Stomach (tissue), 9 donors: ENCODE measurements around the gene MYL2. TPM values are rescaled to one million over a fixed set of nuclear protein-coding genes. Genes with fewer than 3 reads are reported as not detected.

Source experiments
- DNase-seq, 2 donors: peaks; one replicate each; pipeline versions ENCODE4 v3.0.0 to v3.0.0-alpha.2; 2013 to 2019
- H3K27ac ChIP-seq, 5 donors: fragments of 200-600 bp in 4 of 5; sonication (generic) in 4 of 5; one replicate each; pipeline ENCODE4 v1.5.1; 2013 to 2019; ENCODE audit warnings: mild to moderate bottlenecking in 1 of 5, moderate library complexity in 1 of 5
- H3K27me3 ChIP-seq, 3 donors: fragments of 200-600 bp; sonication (generic); one replicate each; pipeline ENCODE4 v1.5.1; 2017 to 2019; ENCODE audit warnings: mixed run types in 1 of 3
- H3K36me3 ChIP-seq, 4 donors: fragments of 200-600 bp; sonication (generic); 1 replicate in 3 of 4; 2 replicates in 1 of 4; pipeline ENCODE4 v1.5.1; 2016 to 2019
- H3K4me1 ChIP-seq, 4 donors: fragments of 200-600 bp; sonication (generic); one replicate each; pipeline ENCODE4 v1.5.1; 2016 to 2019
- H3K4me3 ChIP-seq, 4 donors: fragments of 200-600 bp; sonication (generic) in 3 of 4; one replicate each; pipeline ENCODE4 v1.5.1; 2016 to 2019; ENCODE audit warnings: mild to moderate bottlenecking in 1 of 4
- H3K9me3 ChIP-seq, 4 donors: fragments of 200-600 bp; sonication (generic); one replicate each; pipeline ENCODE4 v1.5.1; 2016 to 2019
- EP300 ChIP-seq: sonication (generic); formaldehyde crosslinking; IDR thresholded peaks from one replicate; pipeline ENCODE4 v1.6.1; 2017; ENCODE audit warnings: antibody characterized with exemption
- POLR2A ChIP-seq, 4 donors: fragments of 450-650 bp; IDR thresholded peaks; one replicate each; pipeline ENCODE4 v1.6.1; 2016; ENCODE audit warnings: antibody characterized with exemption in 4 of 4, control low read depth in 2 of 4, mild to moderate bottlenecking in 1 of 4, moderate library complexity in 1 of 4
- POLR2AphosphoS5 ChIP-seq, 3 donors: sonication (generic); formaldehyde crosslinking; IDR thresholded peaks; one replicate each; pipeline ENCODE4 v1.6.1; 2016; ENCODE audit warnings: antibody characterized with exemption in 3 of 3
- WGBS, 5 donors: extraction: QIAGEN DNeasy Blood & Tissue Kit in 3 of 5; methylation state at CpG; one replicate each; pipeline versions ENCODE4 v1.1.5 to v1.1.7; 2013 to 2018; 5-methylcytosine and 5-hydroxymethylcytosine counted together
- intact Hi-C: fragments of 100-400 bp; cut with DNase I; formaldehyde crosslinking; loops from one replicate; pipeline ENCODE4 v1.15.1; 2023; ENCODE audit warnings: low total_unique reads
- polyA plus RNA-seq, 3 donors: library from polyadenylated mRNA; stranded (reverse); fragments of 200-250 nt; gene quantifications; one replicate each; pipeline ENCODE4 v1.2.3, GENCODE V29; 2013
- total RNA-seq, 5 donors: library from RNA; depleted of rRNA; stranded (reverse); fragments of >200 nt; gene quantifications; one replicate each; pipeline versions ENCODE4 v1.1.0 to v1.2.3, GENCODE V29; 2014 to 2016
- TF ChIP-seq, protein P1 (sequence below), 7 experiments: fragments of 450-650 bp in 4 of 7; fragments of 200-600 bp in 3 of 7; sonication (generic) in 3 of 7; IDR thresholded peaks; one replicate each; pipeline ENCODE4 v1.5.1; 2016 to 2019; ENCODE audit warnings: antibody characterized with exemption in 7 of 7, control low read depth in 2 of 7, mild to moderate bottlenecking in 1 of 7
- donor health status: healthy with polysubstance abuse.
- donor health status: Bipolar disorder and iron deficiency.
- donor health status: healthy.

The MYL2 gene
- total and polyA plus RNA-seq, 8 donors, result 1.1 to 38.0 (median 5.1) TPM; not detected in 4

DNA sequence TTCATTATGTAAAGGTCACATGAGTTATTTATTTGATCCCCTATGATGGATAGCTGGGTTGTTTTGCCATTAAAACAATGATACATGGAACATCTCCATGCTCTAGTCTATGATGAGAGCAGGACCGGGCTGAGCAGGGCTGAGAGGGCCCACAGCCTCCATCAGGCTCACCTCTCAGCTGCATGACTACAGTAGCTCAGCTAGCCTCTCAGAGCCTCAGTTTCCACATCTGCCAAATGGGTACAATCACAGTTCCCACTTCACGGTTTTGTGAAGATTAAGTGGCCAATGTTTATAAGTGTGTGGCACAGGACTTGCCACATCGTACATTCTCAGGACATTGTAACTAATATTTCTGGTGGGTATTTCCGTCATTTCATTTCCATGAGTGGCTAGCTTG, 19.9 kb upstream of the MYL2 start:
- TF ChIP-seq, protein P1, sequence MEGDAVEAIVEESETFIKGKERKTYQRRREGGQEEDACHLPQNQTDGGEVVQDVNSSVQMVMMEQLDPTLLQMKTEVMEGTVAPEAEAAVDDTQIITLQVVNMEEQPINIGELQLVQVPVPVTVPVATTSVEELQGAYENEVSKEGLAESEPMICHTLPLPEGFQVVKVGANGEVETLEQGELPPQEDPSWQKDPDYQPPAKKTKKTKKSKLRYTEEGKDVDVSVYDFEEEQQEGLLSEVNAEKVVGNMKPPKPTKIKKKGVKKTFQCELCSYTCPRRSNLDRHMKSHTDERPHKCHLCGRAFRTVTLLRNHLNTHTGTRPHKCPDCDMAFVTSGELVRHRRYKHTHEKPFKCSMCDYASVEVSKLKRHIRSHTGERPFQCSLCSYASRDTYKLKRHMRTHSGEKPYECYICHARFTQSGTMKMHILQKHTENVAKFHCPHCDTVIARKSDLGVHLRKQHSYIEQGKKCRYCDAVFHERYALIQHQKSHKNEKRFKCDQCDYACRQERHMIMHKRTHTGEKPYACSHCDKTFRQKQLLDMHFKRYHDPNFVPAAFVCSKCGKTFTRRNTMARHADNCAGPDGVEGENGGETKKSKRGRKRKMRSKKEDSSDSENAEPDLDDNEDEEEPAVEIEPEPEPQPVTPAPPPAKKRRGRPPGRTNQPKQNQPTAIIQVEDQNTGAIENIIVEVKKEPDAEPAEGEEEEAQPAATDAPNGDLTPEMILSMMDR (IDR thresholded peaks at IDR 0.05), result no peak
- TF ChIP-seq POLR2A (IDR thresholded peaks at IDR 0.05) (no peak), EP300 (no peak), POLR2AphosphoS5 (IDR thresholded peaks at IDR 0.05) (no peak)
- 76 to 93% (median 90%) methylated on average over 4 of the region's 4 CpGs for WGBS, 5 donors
- intact Hi-C loops, result no loop called here

GRCh38 chr12:110937104-110937641, 16.8 kb upstream of the MYL2 start:
- peaks cover 0 to 8% (median 4%) of the 10 kb centered on the region in 4 donors for H3K4me1 ChIP-seq
- DNase-seq, result peak; percentile 54 to 82
- WGBS, 5 donors, result 3 to 5% (median 4%) methylated on average over 21 of the region's 21 CpGs
- intact Hi-C loops, result loop anchor here (10.0 kb wide), 1 partner anchor 368 kb away; no protein-coding TSS in a partner anchor
- no peaks in the 10 kb centered on the region for H3K9me3 ChIP-seq
- H3K27ac ChIP-seq, result no peak overlapping the region
- peaks cover 0 to 78% (median 9%) of the 10 kb centered on the region in 3 donors for H3K27me3 ChIP-seq
- no peaks in the 10 kb centered on the region for H3K36me3 ChIP-seq
- H3K4me3 ChIP-seq, result no peak overlapping the region
- TF ChIP-seq POLR2AphosphoS5 (IDR thresholded peaks at IDR 0.05) (peak in 1 of 3 donors; percentile 4), EP300 (no peak), POLR2A (IDR thresholded peaks at IDR 0.05) (no peak)
- TF ChIP-seq, protein P1 (IDR thresholded peaks at IDR 0.05), result peak in 5 of 7 experiments; percentile 47 to 90 (median 81)

More for the DNA sequence above, 19.9 kb upstream of the MYL2 start:
- H3K27me3 ChIP-seq, result peaks cover 0 to 47% (median 9%) of the 10 kb centered on the region in 3 donors
- H3K27ac ChIP-seq, result no peak overlapping the region
- peaks cover 0 to 6% (median under 1%) of the 10 kb centered on the region in 4 donors for H3K9me3 ChIP-seq
- no peaks in the 10 kb centered on the region for H3K36me3 ChIP-seq
- peaks cover 0 to 8% (median 4%) of the 10 kb centered on the region in 4 donors for H3K4me1 ChIP-seq
- DNase-seq, result no peak
- no peak overlapping the region for H3K4me3 ChIP-seq

- intact Hi-C loops, result loop anchor here (10.0 kb wide), 1 partner anchor 368 kb away; no protein-coding TSS in a partner anchor
Observed at GRCh38 chr12:110936367-110937103, 16.2 kb upstream of the MYL2 start.

GRCh38 chr12:110935588-110935987, 15.2 kb upstream of the MYL2 start:
- Histone ChIP-seq H3K27me3 (peaks cover 0 to 79% (median 9%) of the 10 kb centered on the region in 3 donors), H3K36me3 (no peaks in the 10 kb centered on the region), H3K9me3 (no peaks in the 10 kb centered on the region), H3K27ac (no peak overlapping the region), H3K4me3 (no peak overlapping the region), H3K4me1 (peaks cover 0 to 8% (median 4%) of the 10 kb centered on the region in 4 donors)
- TF ChIP-seq, protein P1 (IDR thresholded peaks at IDR 0.05), result no peak
- no peak for TF ChIP-seq EP300
- no peak for TF ChIP-seq POLR2A (IDR thresholded peaks at IDR 0.05)
- TF ChIP-seq POLR2AphosphoS5 (IDR thresholded peaks at IDR 0.05), result no peak
- DNase-seq, result no peak
- 88 to 100% (median 95%) methylated on average over 4 of the region's 4 CpGs for WGBS, 5 donors
- intact Hi-C loops, result loop anchor here (10.0 kb wide), 1 partner anchor 369 kb away; no protein-coding TSS in a partner anchor

More at GRCh38 chr12:110936367-110937103, 16.2 kb upstream of the MYL2 start:
- 30 to 39% (median 32%) methylated on average over 13 of the region's 13 CpGs for WGBS, 5 donors
- DNase-seq, result no peak
- Histone ChIP-seq H3K9me3 (no peaks in the 10 kb centered on the region), H3K27me3 (peaks cover 0 to 79% (median 9%) of the 10 kb centered on the region in 3 donors), H3K27ac (no peak overlapping the region), H3K36me3 (no peaks in the 10 kb centered on the region), H3K4me3 (no peak overlapping the region), H3K4me1 (peaks cover 0 to 8% (median 4%) of the 10 kb centered on the region in 4 donors)
- TF ChIP-seq POLR2AphosphoS5 (IDR thresholded peaks at IDR 0.05), result no peak
- TF ChIP-seq EP300, result no peak
- TF ChIP-seq, protein P1 (IDR thresholded peaks at IDR 0.05), result no peak
- no peak for TF ChIP-seq POLR2A (IDR thresholded peaks at IDR 0.05)
